ENCODE data around the gene UBXN10. TPM values are rescaled to one million over a fixed set of nuclear protein-coding genes. Genes with fewer than 3 reads are reported as not detected.

Gene UBXN10
- total RNA-seq, 1 donor from 2014 or later: 0.09 TPM

- H3K4me3 Mint-ChIP-seq (ENCODE audit: unreplicated experiment): no peak overlapping the region
- no peaks in the 10 kb centered on the region for H3K4me1 Mint-ChIP-seq (ENCODE audit: low read depth, unreplicated experiment)
- Histone ChIP-seq H3K27ac (ENCODE audit: low read depth, low read length) (no peak overlapping the region), H3K9ac (ENCODE audit: low read length) (no peak overlapping the region), H3K36me3 (ENCODE audit: insufficient read depth, low read length) (no peaks in the 10 kb centered on the region), H3K4me1 (ENCODE audit: insufficient read depth, low read length) (no peaks in the 10 kb centered on the region), H2AFZ (ENCODE audit: low read depth, low read length) (no peak overlapping the region), H4K20me1 (ENCODE audit: insufficient read depth, low read length) (no peaks in the 10 kb centered on the region), H3K27me3 (ENCODE audit: insufficient read depth, low read length) (peaks cover 2% of the 10 kb centered on the region), H3K9me3 (ENCODE audit: insufficient read depth, low read depth, low read length) (no peaks in the 10 kb centered on the region), H3K79me2 (ENCODE audit: insufficient read depth, low read length) (no peaks in the 10 kb centered on the region), H3K4me3 (ENCODE audit: insufficient read depth, low read depth, low read length) (no peak overlapping the region), H3K4me2 (ENCODE audit: low read length) (no peak overlapping the region)
- H3K27ac Mint-ChIP-seq (ENCODE audit: unreplicated experiment): no peak overlapping the region
- DNase-seq (ENCODE audit: low read depth) (no peak), FAIRE-seq (no peak)
- no peaks in the 10 kb centered on the region for H3K9me3 Mint-ChIP-seq (ENCODE audit: unreplicated experiment)
- no peaks in the 10 kb centered on the region for H3K36me3 Mint-ChIP-seq (ENCODE audit: low read depth, unreplicated experiment)
- H3K27me3 Mint-ChIP-seq (ENCODE audit: low read depth, unreplicated experiment): peaks cover 19% of the 10 kb centered on the region
- TF ChIP-seq EZH2 (IDR thresholded peaks at IDR 0.05; ENCODE audit: insufficient read depth, low read length): no peak
- TF ChIP-seq, protein P1, sequence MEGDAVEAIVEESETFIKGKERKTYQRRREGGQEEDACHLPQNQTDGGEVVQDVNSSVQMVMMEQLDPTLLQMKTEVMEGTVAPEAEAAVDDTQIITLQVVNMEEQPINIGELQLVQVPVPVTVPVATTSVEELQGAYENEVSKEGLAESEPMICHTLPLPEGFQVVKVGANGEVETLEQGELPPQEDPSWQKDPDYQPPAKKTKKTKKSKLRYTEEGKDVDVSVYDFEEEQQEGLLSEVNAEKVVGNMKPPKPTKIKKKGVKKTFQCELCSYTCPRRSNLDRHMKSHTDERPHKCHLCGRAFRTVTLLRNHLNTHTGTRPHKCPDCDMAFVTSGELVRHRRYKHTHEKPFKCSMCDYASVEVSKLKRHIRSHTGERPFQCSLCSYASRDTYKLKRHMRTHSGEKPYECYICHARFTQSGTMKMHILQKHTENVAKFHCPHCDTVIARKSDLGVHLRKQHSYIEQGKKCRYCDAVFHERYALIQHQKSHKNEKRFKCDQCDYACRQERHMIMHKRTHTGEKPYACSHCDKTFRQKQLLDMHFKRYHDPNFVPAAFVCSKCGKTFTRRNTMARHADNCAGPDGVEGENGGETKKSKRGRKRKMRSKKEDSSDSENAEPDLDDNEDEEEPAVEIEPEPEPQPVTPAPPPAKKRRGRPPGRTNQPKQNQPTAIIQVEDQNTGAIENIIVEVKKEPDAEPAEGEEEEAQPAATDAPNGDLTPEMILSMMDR (IDR thresholded peaks at IDR 0.05; ENCODE audit: insufficient read depth, low read depth, low read length): no peak
Measured at GRCh38 chr1:20149601-20150325, 36.1 kb upstream of the UBXN10 start.

DNA sequence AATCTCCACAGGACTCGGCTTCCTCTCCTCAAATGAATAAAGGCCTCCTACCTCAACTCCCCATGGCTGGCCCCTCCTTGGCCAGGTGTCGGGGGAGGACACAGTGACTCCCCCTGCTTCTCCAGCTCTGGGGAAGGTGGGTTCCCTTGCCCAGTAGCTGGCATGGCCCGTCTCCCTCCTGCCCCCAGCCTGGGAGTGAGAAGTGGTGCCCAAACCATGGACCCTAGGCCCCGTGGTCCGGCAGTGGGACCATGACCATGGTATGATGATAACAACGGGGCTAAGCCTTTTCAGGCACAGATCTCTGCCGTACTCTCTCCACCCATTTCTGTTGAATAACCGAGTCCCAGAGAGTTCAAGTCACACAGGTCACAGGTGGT, 35.6 kb upstream of the UBXN10 start:
- Histone ChIP-seq H3K9ac (ENCODE audit: low read length) (no peak overlapping the region), H3K9me3 (ENCODE audit: insufficient read depth, low read depth, low read length) (no peaks in the 10 kb centered on the region), H3K4me3 (ENCODE audit: insufficient read depth, low read depth, low read length) (no peak overlapping the region), H3K4me1 (ENCODE audit: insufficient read depth, low read length) (no peaks in the 10 kb centered on the region), H3K4me2 (ENCODE audit: low read length) (no peak overlapping the region), H3K27me3 (ENCODE audit: insufficient read depth, low read length) (peaks cover 2% of the 10 kb centered on the region), H3K27ac (ENCODE audit: low read depth, low read length) (no peak overlapping the region), H3K36me3 (ENCODE audit: insufficient read depth, low read length) (no peaks in the 10 kb centered on the region), H2AFZ (ENCODE audit: low read depth, low read length) (no peak overlapping the region), H3K79me2 (ENCODE audit: insufficient read depth, low read length) (no peaks in the 10 kb centered on the region), H4K20me1 (ENCODE audit: insufficient read depth, low read length) (no peaks in the 10 kb centered on the region)
- Mint-ChIP-seq H3K4me3 (ENCODE audit: unreplicated experiment) (no peak overlapping the region), H3K36me3 (ENCODE audit: low read depth, unreplicated experiment) (no peaks in the 10 kb centered on the region), H3K4me1 (ENCODE audit: low read depth, unreplicated experiment) (no peaks in the 10 kb centered on the region), H3K9me3 (ENCODE audit: unreplicated experiment) (no peaks in the 10 kb centered on the region), H3K27me3 (ENCODE audit: low read depth, unreplicated experiment) (peaks cover 19% of the 10 kb centered on the region), H3K27ac (ENCODE audit: unreplicated experiment) (no peak overlapping the region)
- TF ChIP-seq, protein P1 (IDR thresholded peaks at IDR 0.05; ENCODE audit: insufficient read depth, low read depth, low read length): no peak
- no peak for TF ChIP-seq EZH2 (IDR thresholded peaks at IDR 0.05; ENCODE audit: insufficient read depth, low read length)
- FAIRE-seq (no peak), DNase-seq (ENCODE audit: low read depth) (no peak)

- no peaks in the 10 kb centered on the region for H3K36me3 ChIP-seq (ENCODE audit: insufficient read depth, low read length)
- no peak overlapping the region for H2AFZ ChIP-seq (ENCODE audit: low read depth, low read length)
- H3K4me1 Mint-ChIP-seq (ENCODE audit: low read depth, unreplicated experiment): no peaks in the 10 kb centered on the region
- no peak overlapping the region for H3K4me2 ChIP-seq (ENCODE audit: low read length)
- H4K20me1 ChIP-seq (ENCODE audit: insufficient read depth, low read length): no peaks in the 10 kb centered on the region
- H3K27ac ChIP-seq (ENCODE audit: low read depth, low read length): no peak overlapping the region
- no peak for TF ChIP-seq EZH2 (IDR thresholded peaks at IDR 0.05; ENCODE audit: insufficient read depth, low read length)
- TF ChIP-seq, protein P1 (IDR thresholded peaks at IDR 0.05; ENCODE audit: insufficient read depth, low read depth, low read length): no peak
- H3K9me3 ChIP-seq (ENCODE audit: insufficient read depth, low read depth, low read length): no peaks in the 10 kb centered on the region
- no peaks in the 10 kb centered on the region for H3K4me1 ChIP-seq (ENCODE audit: insufficient read depth, low read length)
- H3K36me3 Mint-ChIP-seq (ENCODE audit: low read depth, unreplicated experiment): no peaks in the 10 kb centered on the region
- no peaks in the 10 kb centered on the region for H3K9me3 Mint-ChIP-seq (ENCODE audit: unreplicated experiment)
- H3K79me2 ChIP-seq (ENCODE audit: insufficient read depth, low read length): no peaks in the 10 kb centered on the region
- H3K4me3 ChIP-seq (ENCODE audit: insufficient read depth, low read depth, low read length): no peak overlapping the region
- no peak overlapping the region for H3K27ac Mint-ChIP-seq (ENCODE audit: unreplicated experiment)
- DNase-seq (ENCODE audit: low read depth): no peak
- H3K27me3 Mint-ChIP-seq (ENCODE audit: low read depth, unreplicated experiment): peaks cover 21% of the 10 kb centered on the region
- FAIRE-seq: no peak
- H3K4me3 Mint-ChIP-seq (ENCODE audit: unreplicated experiment): no peak overlapping the region
- H3K9ac ChIP-seq (ENCODE audit: low read length): no peak overlapping the region
- H3K27me3 ChIP-seq (ENCODE audit: insufficient read depth, low read length): peaks cover 2% of the 10 kb centered on the region
Measured at GRCh38 chr1:20150969-20151368, 34.9 kb upstream of the UBXN10 start.

All from astrocyte (in vitro differentiated cells and primary cell).